GM12873 (cell line): ENCODE measurements around the gene CIBAR2.

Experiments used
- TF ChIP-seq, protein P1 (sequence below): IDR thresholded peaks from 2 replicates; pipeline ENCODE4 v1.5.1; 2012; ENCODE audit warnings: low read depth, mild to moderate bottlenecking, moderate library complexity, low read length, control low read depth; ENCODE audit not compliant: insufficient read depth; ENCODE audit errors: missing control alignments

The CIBAR2 gene

GRCh38 chr16:85112364-85112763 is at the start of gene CIBAR2:
Gene CIBAR2 (minus strand): TSS chr16:85112472. CDS start chr16:85112352, 120 bp downstream.
- TF ChIP-seq, protein P1, sequence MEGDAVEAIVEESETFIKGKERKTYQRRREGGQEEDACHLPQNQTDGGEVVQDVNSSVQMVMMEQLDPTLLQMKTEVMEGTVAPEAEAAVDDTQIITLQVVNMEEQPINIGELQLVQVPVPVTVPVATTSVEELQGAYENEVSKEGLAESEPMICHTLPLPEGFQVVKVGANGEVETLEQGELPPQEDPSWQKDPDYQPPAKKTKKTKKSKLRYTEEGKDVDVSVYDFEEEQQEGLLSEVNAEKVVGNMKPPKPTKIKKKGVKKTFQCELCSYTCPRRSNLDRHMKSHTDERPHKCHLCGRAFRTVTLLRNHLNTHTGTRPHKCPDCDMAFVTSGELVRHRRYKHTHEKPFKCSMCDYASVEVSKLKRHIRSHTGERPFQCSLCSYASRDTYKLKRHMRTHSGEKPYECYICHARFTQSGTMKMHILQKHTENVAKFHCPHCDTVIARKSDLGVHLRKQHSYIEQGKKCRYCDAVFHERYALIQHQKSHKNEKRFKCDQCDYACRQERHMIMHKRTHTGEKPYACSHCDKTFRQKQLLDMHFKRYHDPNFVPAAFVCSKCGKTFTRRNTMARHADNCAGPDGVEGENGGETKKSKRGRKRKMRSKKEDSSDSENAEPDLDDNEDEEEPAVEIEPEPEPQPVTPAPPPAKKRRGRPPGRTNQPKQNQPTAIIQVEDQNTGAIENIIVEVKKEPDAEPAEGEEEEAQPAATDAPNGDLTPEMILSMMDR: no peak

GRCh38 chr16:85159179-85159980 is 47.1 kb upstream of the CIBAR2 start:
- TF ChIP-seq, protein P1: no peak

GRCh38 chr16:85158743-85159178 is 46.5 kb upstream of the CIBAR2 start:
- TF ChIP-seq, protein P1: no peak

- TF ChIP-seq, protein P1: no peak
These were observed 45.8 kb upstream of the CIBAR2 start for GRCh38 chr16:85157813-85158742.

DNA sequence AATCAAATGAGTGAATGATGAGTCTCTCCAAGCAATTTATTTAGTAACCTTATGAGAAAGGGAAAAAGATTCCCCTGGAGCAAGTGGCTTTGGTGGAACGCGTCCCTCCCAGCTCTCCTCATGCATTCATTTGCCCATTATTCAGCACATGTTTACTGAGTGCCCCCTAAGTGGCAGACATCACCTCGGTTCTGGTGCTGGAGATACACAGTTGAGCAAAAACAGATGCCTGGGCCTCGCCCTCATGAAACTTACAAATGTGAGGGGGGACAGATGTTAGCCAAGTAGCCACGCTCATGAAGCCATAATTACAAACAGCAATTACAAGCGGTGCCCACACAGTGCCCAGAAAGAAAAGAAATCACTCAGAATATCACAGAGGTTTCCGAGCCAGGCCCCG is 45.1 kb upstream of the CIBAR2 start:
- TF ChIP-seq, protein P1: no peak

DNA sequence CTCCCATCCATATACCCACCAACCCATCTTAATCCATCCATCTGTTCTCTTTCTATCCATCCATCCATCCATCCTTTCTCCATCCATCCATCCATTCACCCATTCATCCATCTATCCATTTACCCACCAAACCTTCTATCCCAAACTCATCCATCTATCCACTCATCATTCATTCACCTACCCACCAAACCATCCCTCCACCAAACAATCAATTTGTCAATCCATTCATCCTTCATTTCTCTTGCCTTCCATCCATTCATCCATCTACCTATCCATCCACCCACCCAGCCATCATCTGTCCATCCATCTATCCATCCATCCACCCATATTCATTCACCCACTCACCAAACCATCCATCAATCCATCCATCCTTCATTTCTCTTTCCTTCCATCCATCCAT is 44.6 kb upstream of the CIBAR2 start:
- TF ChIP-seq, protein P1: no peak

- TF ChIP-seq, protein P1: no peak
These were observed 44.2 kb upstream of the CIBAR2 start for GRCh38 chr16:85156440-85156839.
